SHP77 (cell line): ENCODE data around the gene REXO1.
"Not testable (repeated sequence)": the region's sequence is repeated elsewhere in the genome, so short reads cannot be mapped to it uniquely, and the experiment has no call there.

Source experiments
- DNase-seq, 2 experiments: peaks; one replicate each; lab custom pipeline; 2025; lab: John Stamatoyannopoulos, UW

The REXO1 gene

GRCh38 chr19:1813192-1814182 lies 34.8 kb downstream of the REXO1 start:
- DNase-seq = no peak

- peak; percentile 92 to 95 for DNase-seq
These were observed 35.7 kb downstream of the REXO1 start for GRCh38 chr19:1812426-1813191.

- DNase-seq = no peak
These were observed 36.3 kb downstream of the REXO1 start, which contains the start of gene ATP8B3 for GRCh38 chr19:1811942-1812425. Gene ATP8B3 (minus strand): TSS chr19:1812276. CDS start chr19:1811736, 540 bp downstream.

GRCh38 chr19:1811472-1811894 lies 36.8 kb downstream of the REXO1 start:
- DNase-seq = peak in 1 of 2 experiments; percentile 20

- DNase-seq = no peak
These were observed 37.7 kb downstream of the REXO1 start for GRCh38 chr19:1810439-1811160.

GRCh38 chr19:1809678-1810077 lies 38.6 kb downstream of the REXO1 start:
- no peak for DNase-seq

GRCh38 chr19:1808395-1808731 lies 39.9 kb downstream of the REXO1 start:
- DNase-seq = no peak

GRCh38 chr19:1807695-1808394 lies 40.4 kb downstream of the REXO1 start:
- no peak for DNase-seq

GRCh38 chr19:1807030-1807694 lies 41.1 kb downstream of the REXO1 start:
- DNase-seq = no peak

- DNase-seq = no peak
These were observed 41.9 kb downstream of the REXO1 start for GRCh38 chr19:1806184-1807029.

GRCh38 chr19:1805401-1806183 lies 42.7 kb downstream of the REXO1 start:
- no peak for DNase-seq

- DNase-seq = no peak
These were observed 43.4 kb downstream of the REXO1 start for GRCh38 chr19:1804858-1805257.

- no peak for DNase-seq
These were observed 48.5 kb downstream of the REXO1 start for GRCh38 chr19:1799695-1800342.

GRCh38 chr19:1797313-1797712 lies 51.0 kb downstream of the REXO1 start:
- DNase-seq = not testable (repeated sequence)

- DNase-seq = no peak
These were observed 51.7 kb downstream of the REXO1 start for GRCh38 chr19:1796395-1797142.

GRCh38 chr19:1794424-1795172 lies 53.7 kb downstream of the REXO1 start:
- no peak for DNase-seq

GRCh38 chr19:1791879-1792278 lies 56.4 kb downstream of the REXO1 start:
- DNase-seq = no peak
